IMR-90 (cell line): ENCODE results near the gene PRKCE. TPM values are rescaled to one million over a fixed set of nuclear protein-coding genes. Genes with fewer than 3 reads are reported as not detected.

Experiments used
- ATAC-seq: fragments of 200-7000 bp; cut with Tn5 transposase; 2 replicates; pipeline ENCODE4 v1.9.1; 2020; ENCODE audit warnings: low read depth, mild to moderate bottlenecking, moderate library complexity
- BruUV-seq: library from RNA; stranded (reverse); fragments of 400-500 nt; replicated peaks from 2 replicates; lab custom pipeline; 2021; lab: Mats Ljungman, UMichigan
- CTCF ChIA-PET: fragments of 300-600 bp; formaldehyde crosslinking; extraction: SDS; loops from one replicate; lab custom pipeline; 2021; ENCODE audit warnings: antibody characterized with exemption; lab: Yijun Ruan, JAX
- POLR2A ChIA-PET: fragments of 300-600 bp; sonication (Branson Sonifier 250); formaldehyde crosslinking; loops from one replicate; lab custom pipeline; 2022; ENCODE audit warnings: antibody characterized with exemption; ENCODE audit not compliant: unreplicated experiment; lab: Charles Lee
- DNase-seq: peaks from one replicate; pipeline ENCODE4 v3.0.0; 2013
- H2AFZ ChIP-seq: replicated peaks from 2 replicates; pipeline ENCODE3; 2013; ENCODE audit warnings: low read length, mild to moderate bottlenecking; ENCODE audit not compliant: poor library complexity
- H2AK5ac ChIP-seq: 2 replicates; pipeline ENCODE4 v1.6.1; 2013; ENCODE audit warnings: low read depth, low read length, inconsistent platforms
- H2AK9ac ChIP-seq: replicated peaks from 2 replicates; pipeline ENCODE3; 2013; ENCODE audit warnings: mild to moderate bottlenecking, low read depth, low read length, moderate library complexity; ENCODE audit not compliant: poor library complexity
- H2BK120ac ChIP-seq: 2 replicates; pipeline ENCODE4 v1.6.1; 2013; ENCODE audit warnings: low read depth, low read length, inconsistent platforms
- H2BK15ac ChIP-seq: 3 replicates; pipeline ENCODE4 v1.6.1; 2013; ENCODE audit warnings: low read depth, low read length, inconsistent platforms
- H2BK20ac ChIP-seq: 2 replicates; pipeline ENCODE4 v1.6.1; 2013; ENCODE audit warnings: low read depth, mild to moderate bottlenecking, inconsistent platforms, low read length, moderate library complexity
- H2BK5ac ChIP-seq: 2 replicates; pipeline ENCODE4 v1.6.1; 2013; ENCODE audit warnings: mild to moderate bottlenecking, low read depth, low read length, inconsistent platforms; ENCODE audit not compliant: poor library complexity, severe bottlenecking
- H3K14ac ChIP-seq: replicated peaks from 2 replicates; pipeline ENCODE4 v1.6.1; 2013; ENCODE audit warnings: low read depth, low read length, inconsistent platforms
- H3K18ac ChIP-seq: 2 replicates; pipeline ENCODE4 v1.6.1; 2013; ENCODE audit warnings: low read depth, low read length, control low read depth
- H3K23ac ChIP-seq: 2 replicates; pipeline ENCODE4 v1.6.1; 2013; ENCODE audit warnings: low read depth, low read length, inconsistent platforms
- H3K27ac ChIP-seq: 2 replicates; pipeline ENCODE4 v1.5.1; 2013; ENCODE audit warnings: mild to moderate bottlenecking, control low read depth, low read length; ENCODE audit not compliant: insufficient read depth
- H3K27me3 ChIP-seq: 2 replicates; pipeline ENCODE4 v1.6.1; 2013; ENCODE audit warnings: low read length; ENCODE audit not compliant: control insufficient read depth, insufficient read depth
- H3K36me3 ChIP-seq: 2 replicates; pipeline ENCODE4 v1.6.1; 2013; ENCODE audit warnings: low read length, mixed read lengths; ENCODE audit not compliant: control insufficient read depth, insufficient read depth
- H3K4ac ChIP-seq: 2 replicates; pipeline ENCODE4 v1.6.1; 2013; ENCODE audit warnings: low read depth, low read length, inconsistent platforms
- H3K4me1 ChIP-seq: 2 replicates; pipeline ENCODE4 v1.6.1; 2013; ENCODE audit warnings: low read length, mixed read lengths; ENCODE audit not compliant: control insufficient read depth, insufficient read depth
- H3K4me2 ChIP-seq: 2 replicates; pipeline ENCODE4 v1.6.1; 2013; ENCODE audit warnings: low read depth, mild to moderate bottlenecking, control low read depth, low read length, moderate library complexity
- H3K4me3 ChIP-seq: 2 replicates; pipeline ENCODE4 v1.5.1; 2013; ENCODE audit warnings: low read depth, mild to moderate bottlenecking, control low read depth, low read length, moderate library complexity; ENCODE audit not compliant: insufficient read depth
- H3K56ac ChIP-seq: 2 replicates; pipeline ENCODE4 v1.6.1; 2013; ENCODE audit warnings: low read length, inconsistent platforms; ENCODE audit not compliant: insufficient read depth; ENCODE audit errors: extremely low read depth
- H3K79me1 ChIP-seq, 2 experiments: 2 replicates each; pipeline ENCODE4 v1.6.1; 2013; ENCODE audit warnings: low read length in 2 of 2, inconsistent platforms in 1 of 2, low read depth in 1 of 2
- H3K9ac ChIP-seq: 2 replicates; pipeline ENCODE4 v1.6.1; 2013; ENCODE audit warnings: low read depth, low read length, control low read depth
- H3K9me1 ChIP-seq: 2 replicates; pipeline ENCODE4 v1.6.1; 2013; ENCODE audit warnings: low read length, inconsistent platforms; ENCODE audit not compliant: insufficient read depth
- H3K9me3 ChIP-seq: 2 replicates; pipeline ENCODE4 v1.6.1; 2013; ENCODE audit warnings: low read length; ENCODE audit not compliant: control insufficient read depth, insufficient read depth
- H4K20me1 ChIP-seq: 2 replicates; pipeline ENCODE4 v1.6.1; 2013; ENCODE audit warnings: low read length, inconsistent platforms; ENCODE audit not compliant: insufficient read depth
- H4K5ac ChIP-seq: 2 replicates; pipeline ENCODE4 v1.6.1; 2013; ENCODE audit warnings: mild to moderate bottlenecking, low read depth, low read length, control low read depth
- H4K8ac ChIP-seq, 2 experiments: 2 replicates each; pipeline ENCODE4 v1.6.1; 2013; ENCODE audit warnings: low read depth in 2 of 2, low read length in 2 of 2, control low read depth in 1 of 2, inconsistent platforms in 1 of 2
- H4K91ac ChIP-seq: 2 replicates; pipeline ENCODE4 v1.6.1; 2013; ENCODE audit warnings: low read depth, low read length, inconsistent platforms; ENCODE audit not compliant: insufficient read depth
- CEBPB ChIP-seq: IDR thresholded peaks from 2 replicates; pipeline ENCODE4 v1.6.1; 2012; ENCODE audit warnings: low read depth, low read length, improper control_type of control experiment
- CHD1 ChIP-seq: IDR thresholded peaks from 2 replicates; pipeline ENCODE4 v1.6.1; 2012; ENCODE audit warnings: low read depth, low read length, improper control_type of control experiment
- CTCF ChIP-seq: conservative IDR thresholded peaks from 2 replicates; pipeline ENCODE4 v1.5.1; 2012; ENCODE audit warnings: mild to moderate bottlenecking, low read depth, low read length, improper control_type of control experiment
- FOS ChIP-seq: fragments of 150-350 bp; IDR thresholded peaks from 2 replicates; pipeline ENCODE4 v1.6.1; 2016; ENCODE audit warnings: low read depth, low read length
- MAFK ChIP-seq: IDR thresholded peaks from 2 replicates; pipeline ENCODE4 v1.6.1; 2012; ENCODE audit warnings: low read depth, low read length, improper control_type of control experiment
- MXI1 ChIP-seq: IDR thresholded peaks from 2 replicates; pipeline ENCODE4 v1.6.1; 2012; ENCODE audit warnings: low read depth, mild to moderate bottlenecking, low read length, moderate library complexity, borderline replicate concordance
- NFE2L2 ChIP-seq: fragments of 150-350 bp; IDR thresholded peaks from 2 replicates; pipeline ENCODE4 v1.6.1; 2016; ENCODE audit warnings: low read depth, mild to moderate bottlenecking, low read length
- RAD21 ChIP-seq: IDR thresholded peaks from 2 replicates; pipeline ENCODE4 v1.6.1; 2012; ENCODE audit warnings: low read length, improper control_type of control experiment
- RCOR1 ChIP-seq: IDR thresholded peaks from 2 replicates; pipeline ENCODE4 v1.6.1; 2012; ENCODE audit warnings: mild to moderate bottlenecking, low read length, improper control_type of control experiment; ENCODE audit not compliant: insufficient replicate concordance
- SMC3 ChIP-seq: fragments of 150-350 bp; IDR thresholded peaks from 2 replicates; pipeline ENCODE4 v1.6.1; 2016; ENCODE audit warnings: low read depth, mild to moderate bottlenecking, antibody characterized with exemption, low read length, moderate library complexity
- USF2 ChIP-seq: fragments of 150-350 bp; IDR thresholded peaks from 2 replicates; pipeline ENCODE4 v1.6.1; 2017; ENCODE audit warnings: mild to moderate bottlenecking, antibody characterized with exemption, low read length, low read depth
- WGBS, 2 experiments: methylation state at CpG; one replicate each; pipeline versions ENCODE4 v1.1.5 to v1.1.7; 2013; ENCODE audit warnings: missing lambda C conversion rate in 2 of 2; ENCODE audit not compliant: insufficient read length in 1 of 2; ENCODE audit errors: extremely low coverage in 2 of 2; 5-methylcytosine and 5-hydroxymethylcytosine counted together
- dilution Hi-C: fragments of 300-500 bp; cut with HindIII; formaldehyde crosslinking; loops from one replicate; pipeline ENCODE4 v1.14.3; 2018; ENCODE audit warnings: low sequenced_read_pairs; ENCODE audit not compliant: unreplicated experiment
- in situ Hi-C: fragments of 300-500 bp; cut with MboI; formaldehyde crosslinking; loops from 3 replicates; pipeline ENCODE4 v1.14.3; 2019; ENCODE audit warnings: low sequenced_read_pairs, inconsistent platforms, mixed read lengths
- intact Hi-C: fragments of 100-400 bp; cut with micrococcal nuclease; formaldehyde crosslinking; loops from 2 replicates; pipeline ENCODE4 v1.10.0; 2022
- polyA plus RNA-seq, 3 experiments: library from polyadenylated mRNA; depleted of rRNA; stranded (reverse); fragments of >200 nt; gene quantifications; 2 replicates each; pipeline ENCODE4 v1.2.3, GENCODE V29; 2012; ENCODE audit warnings: low replicate concordance in 1 of 3
- total RNA-seq: library from RNA; depleted of rRNA; stranded (reverse); fragments of >200 nt; gene quantifications from 2 replicates; pipeline ENCODE4 v1.2.3, GENCODE V29; 2012
- TF ChIP-seq, protein P1 (sequence below): fragments of 150-350 bp; IDR thresholded peaks from 2 replicates; pipeline ENCODE4 v1.6.1; 2016; ENCODE audit warnings: low read depth, mild to moderate bottlenecking, low read length, moderate library complexity, borderline replicate concordance

The PRKCE gene
- total and polyA plus RNA-seq, 2 of the 4 experiments (the other 2 are of a cell fraction): 8.1 to 32.4 TPM

- no peak overlapping the region for H3K14ac ChIP-seq
- H3K9me1 ChIP-seq: peaks cover 20% of the 10 kb centered on the region
- H3K4ac ChIP-seq: no peak overlapping the region
- peaks cover 7% of the 10 kb centered on the region for H3K4me1 ChIP-seq
- ATAC-seq: peak; percentile 50
- no peak overlapping the region for H2BK120ac ChIP-seq
- H2BK20ac ChIP-seq: no peak overlapping the region
- H3K4me2 ChIP-seq: no peak overlapping the region
- no peak overlapping the region for H4K5ac ChIP-seq
- H3K23ac ChIP-seq: no peak overlapping the region
- H4K8ac ChIP-seq: no peak overlapping the region
- H2BK15ac ChIP-seq: no peak overlapping the region
- H3K36me3 ChIP-seq: no peaks in the 10 kb centered on the region
- intact Hi-C loops: no loop called here
- dilution Hi-C loops: no loop called here
- H2BK5ac ChIP-seq: no peak overlapping the region
- H3K9ac ChIP-seq: no peak overlapping the region
- DNase-seq: peak; percentile 55
- ChIA-PET CTCF (no interaction called here), POLR2A (no interaction called here)
- no peak overlapping the region for H3K4me3 ChIP-seq
- peak overlapping the region; percentile 5 for H2AFZ ChIP-seq
- BruUV-seq: no TSS peak
- in situ Hi-C loops: no loop called here
- no peak overlapping the region for H4K91ac ChIP-seq
- H2AK5ac ChIP-seq: no peak overlapping the region
- H3K27ac ChIP-seq: no peak overlapping the region
- no peaks in the 10 kb centered on the region; the same call in 1 of the 2 replicates for H4K20me1 ChIP-seq
- H3K9me3 ChIP-seq: peaks cover 3% of the 10 kb centered on the region
- TF ChIP-seq CHD1 (no peak), MAFK (no peak), NFE2L2 (no peak), RCOR1 (no peak), MXI1 (no peak), USF2 (no peak), RAD21 (no peak), SMC3 (no peak), CTCF (no peak), FOS (no peak), CEBPB (no peak)
- TF ChIP-seq, protein P1, sequence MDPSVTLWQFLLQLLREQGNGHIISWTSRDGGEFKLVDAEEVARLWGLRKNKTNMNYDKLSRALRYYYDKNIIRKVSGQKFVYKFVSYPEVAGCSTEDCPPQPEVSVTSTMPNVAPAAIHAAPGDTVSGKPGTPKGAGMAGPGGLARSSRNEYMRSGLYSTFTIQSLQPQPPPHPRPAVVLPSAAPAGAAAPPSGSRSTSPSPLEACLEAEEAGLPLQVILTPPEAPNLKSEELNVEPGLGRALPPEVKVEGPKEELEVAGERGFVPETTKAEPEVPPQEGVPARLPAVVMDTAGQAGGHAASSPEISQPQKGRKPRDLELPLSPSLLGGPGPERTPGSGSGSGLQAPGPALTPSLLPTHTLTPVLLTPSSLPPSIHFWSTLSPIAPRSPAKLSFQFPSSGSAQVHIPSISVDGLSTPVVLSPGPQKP: no peak
- H3K56ac ChIP-seq: no peak overlapping the region
- no peak overlapping the region for H3K18ac ChIP-seq
- no peaks in the 10 kb centered on the region for H3K27me3 ChIP-seq
- H2AK9ac ChIP-seq: no peak overlapping the region
- peaks cover 3 to 17% of the 10 kb centered on the region in 2 experiments; a peak in 2 of 4 replicates for H3K79me1 ChIP-seq
- WGBS, 2 experiments: 63% methylated on average over 5 of the region's 5 CpGs; no CpG with 5 or more reads in 1 of the 2 experiments
Observed at GRCh38 chr2:45872211-45872610, 220.7 kb downstream of the PRKCE start.
